ENCODE results near the gene CGA.
A peak's percentile ranks its signal among the peaks of the same experiment; 100 is the strongest.

Gene CGA

DNA sequence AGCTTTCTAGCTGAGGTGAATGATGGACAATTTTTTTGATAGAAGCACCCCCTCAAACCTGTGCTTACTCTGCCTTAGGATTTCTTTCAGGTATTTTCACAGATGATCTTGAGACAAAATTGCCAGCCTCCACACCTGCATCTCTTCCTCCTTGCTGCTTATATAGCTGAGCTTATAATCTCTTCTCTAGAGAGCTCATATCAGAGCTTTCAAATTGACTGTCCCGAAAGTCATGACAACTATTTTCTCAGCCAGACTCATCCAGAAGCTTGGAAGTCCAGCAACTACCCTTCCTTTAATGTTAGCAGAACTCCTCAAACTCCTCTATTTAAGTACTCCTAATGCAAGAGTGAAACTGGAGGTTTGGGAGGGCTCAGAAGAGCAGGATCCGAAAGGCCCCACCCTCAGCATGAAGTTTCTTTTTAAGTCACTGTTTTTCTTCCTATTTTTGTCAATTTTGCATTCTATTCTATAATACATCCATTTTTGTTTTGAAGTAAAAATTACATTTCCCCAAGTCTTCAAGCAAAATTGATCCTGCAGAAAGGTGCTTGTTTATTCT lies 12.7 kb downstream of the CGA start:
- DNase-seq, result no peak

- no peak for DNase-seq
Measured at GRCh38 chr6:87078983-87079616, 15.8 kb downstream of the CGA start.

DNA sequence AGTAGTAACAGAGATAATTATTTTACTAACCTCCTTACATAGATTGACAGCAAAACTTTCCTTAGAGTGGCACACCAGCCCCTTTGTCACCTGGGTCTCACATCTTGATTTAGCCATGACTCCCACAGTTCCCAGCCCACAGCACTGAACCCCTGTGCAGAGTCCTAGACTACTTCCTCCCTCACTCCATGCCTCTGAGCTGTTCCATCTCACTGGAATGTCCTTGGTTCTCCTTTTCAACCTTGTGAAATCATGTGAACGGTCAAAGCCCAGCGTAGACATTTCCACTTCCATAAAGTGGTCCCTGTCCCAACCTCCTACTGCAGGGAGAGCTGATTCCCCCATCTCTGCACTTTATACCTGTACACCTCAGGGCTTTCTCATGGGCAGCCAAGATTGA lies 19.7 kb downstream of the CGA start:
- no peak for DNase-seq

DNA sequence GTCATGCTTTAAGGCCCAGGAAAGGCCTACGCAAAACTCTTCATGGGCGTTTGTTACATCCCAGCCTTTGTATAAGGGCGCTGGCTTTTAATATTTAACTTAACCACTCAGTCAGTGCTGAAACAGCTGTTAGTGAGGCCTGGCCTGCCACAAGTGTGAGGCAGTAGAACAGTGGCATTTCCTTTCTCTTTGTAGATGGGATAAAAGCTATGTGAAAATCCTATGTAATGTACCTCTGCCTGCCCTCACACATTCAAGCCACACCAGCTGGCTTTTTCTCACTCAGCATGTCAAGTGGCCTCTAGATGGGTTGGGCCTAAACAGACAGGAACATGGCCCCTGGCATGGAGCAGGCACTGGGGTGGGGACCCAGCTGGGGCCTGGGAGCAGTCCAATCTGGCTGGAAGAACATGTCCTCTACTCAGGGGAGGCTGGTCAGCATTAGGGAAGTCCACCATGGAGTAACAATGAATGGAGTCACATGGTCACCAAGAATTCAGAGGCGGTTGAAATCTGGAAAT lies 20.7 kb downstream of the CGA start:
- no peak for DNase-seq

DNA sequence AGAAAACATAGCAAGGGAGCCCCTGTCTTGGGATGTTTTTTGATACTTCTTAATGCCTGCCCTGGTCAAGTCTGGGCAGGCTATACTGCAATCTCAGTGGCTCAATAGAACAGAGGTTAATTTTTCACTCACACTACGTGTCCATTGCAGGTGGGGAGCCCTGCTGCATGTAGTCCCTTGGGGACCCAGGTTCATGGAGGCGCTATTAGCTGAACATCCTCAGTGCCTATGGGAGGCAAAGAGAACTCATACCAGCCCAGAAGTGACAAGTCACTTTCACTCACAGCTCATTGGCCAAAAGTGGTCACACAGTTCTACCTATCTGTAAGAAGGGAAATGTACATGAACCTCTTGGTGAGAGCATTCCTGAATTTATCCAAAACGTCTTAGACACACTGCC lies 23.2 kb downstream of the CGA start:
- DNase-seq, result no peak

- no peak for DNase-seq
Measured at GRCh38 chr6:87070741-87071140, 24.2 kb downstream of the CGA start.

GRCh38 chr6:87068795-87069194 lies 26.1 kb downstream of the CGA start:
- DNase-seq, result no peak

DNA sequence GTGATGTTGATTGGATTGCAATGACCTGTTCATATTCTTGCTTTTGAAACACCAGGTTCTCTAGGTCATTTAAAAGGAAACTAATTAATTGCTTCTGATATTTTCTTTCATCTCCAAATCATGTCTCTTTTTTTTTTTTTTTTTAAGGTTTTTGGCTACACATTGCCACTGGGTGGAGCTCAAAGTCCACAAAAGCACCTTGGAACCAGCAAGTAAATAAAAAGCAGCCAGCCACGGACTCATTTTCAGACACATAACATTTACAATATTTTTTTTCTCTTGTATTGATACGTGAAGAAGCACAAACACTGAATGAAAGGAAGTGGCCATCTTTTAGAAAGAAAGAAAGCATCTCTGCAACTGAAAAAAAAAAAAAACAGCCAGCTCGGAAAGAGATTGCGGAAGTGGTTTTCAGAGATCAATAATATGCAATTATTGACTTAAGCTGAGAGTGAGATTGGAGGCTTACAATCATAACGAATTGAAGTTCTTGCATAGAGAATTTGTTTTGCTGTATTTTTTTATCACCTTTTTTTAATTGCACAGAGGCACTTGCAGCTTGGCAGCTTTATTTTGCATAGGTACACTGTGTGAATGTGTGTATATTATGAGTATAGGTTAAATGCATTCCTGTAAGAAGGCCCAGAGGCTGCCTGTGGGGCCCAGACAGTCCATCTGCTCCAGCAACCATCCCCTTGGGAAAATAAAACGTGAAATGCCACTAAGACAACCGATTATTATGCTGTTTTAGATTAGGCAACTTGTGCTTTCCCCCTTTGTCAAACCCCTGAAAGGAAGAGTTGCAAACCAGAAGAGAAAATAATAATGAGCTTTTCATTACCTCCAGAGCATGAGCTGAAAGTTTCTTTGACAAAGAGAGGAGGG lies 28.2 kb downstream of the CGA start:
- peak; percentile 10 for DNase-seq

- DNase-seq, result no peak
Measured at GRCh38 chr6:87065117-87065516, 29.8 kb downstream of the CGA start.

DNA sequence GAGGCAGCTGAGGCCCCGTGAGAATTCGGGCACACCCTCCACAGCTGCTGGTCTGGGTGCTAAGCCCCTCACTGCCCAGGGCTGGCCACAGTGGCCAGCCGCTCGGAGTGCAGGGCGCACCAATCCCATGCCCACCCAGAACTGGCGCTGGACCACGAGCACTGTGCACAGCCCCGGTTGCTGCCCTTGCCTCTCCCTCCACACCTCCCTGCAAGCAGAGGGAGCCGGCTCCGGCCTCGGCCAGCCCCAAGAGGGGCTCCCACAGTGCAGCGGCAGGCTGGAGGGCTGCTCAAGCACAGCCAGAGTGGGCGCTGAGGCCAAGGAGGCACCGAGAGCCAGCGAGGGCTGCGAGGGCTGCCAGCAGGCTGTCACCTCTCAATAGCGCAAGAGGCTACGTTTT lies 35.0 kb downstream of the CGA start:
- DNase-seq, result no peak

DNA sequence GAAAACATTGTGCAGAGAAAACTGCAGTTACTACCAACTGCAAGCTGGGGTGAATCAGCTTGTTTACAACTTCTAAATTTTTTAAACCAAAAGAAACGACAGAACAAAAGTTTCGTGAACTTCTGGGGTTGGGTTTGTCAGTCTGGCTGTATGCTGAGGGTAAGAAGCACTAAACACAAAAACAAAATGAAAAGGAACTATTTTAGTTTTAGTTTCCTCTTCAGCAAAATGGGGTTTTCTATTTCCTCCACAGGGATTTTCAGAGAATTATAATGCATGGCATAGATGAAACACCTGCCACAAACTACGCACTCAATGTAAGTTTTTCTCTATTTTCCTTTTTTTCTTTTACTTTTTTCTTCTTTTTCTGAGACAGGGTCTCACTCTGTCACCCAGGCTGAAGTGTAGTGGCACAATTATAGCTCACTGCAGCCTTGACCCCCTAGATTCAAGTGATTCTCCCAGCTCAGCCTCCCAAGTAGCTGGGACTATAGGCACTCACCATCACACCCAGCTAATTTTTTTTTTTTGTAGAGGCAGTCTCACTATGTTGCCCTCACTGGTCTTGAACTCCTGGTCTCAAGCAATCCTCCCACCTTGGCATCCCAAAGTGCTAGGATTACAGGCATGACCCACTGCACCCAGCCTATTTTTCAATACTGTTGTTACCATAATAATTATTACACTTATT lies 40.6 kb downstream of the CGA start:
- DNase-seq, result no peak

DNA sequence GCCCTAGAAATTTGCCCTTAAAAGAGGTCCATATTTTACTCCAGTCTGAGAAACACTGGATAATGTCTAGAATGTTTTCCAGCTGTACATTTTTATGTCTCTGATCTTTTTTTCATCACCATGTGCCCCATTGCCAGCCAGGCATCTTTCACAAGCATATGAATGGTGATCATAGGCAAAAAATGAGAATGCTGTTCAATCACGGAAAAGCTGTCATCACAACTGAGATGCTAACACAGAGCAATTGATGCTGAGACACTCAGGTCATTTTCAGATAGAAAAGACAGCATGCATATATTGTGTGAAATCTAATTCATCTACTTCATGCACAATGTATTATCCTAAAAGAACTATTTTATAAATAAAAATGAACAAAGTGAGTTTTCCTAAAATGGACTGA lies 41.6 kb downstream of the CGA start:
- DNase-seq, result no peak

- no peak for DNase-seq
Measured at GRCh38 chr6:87049779-87050178, 45.1 kb downstream of the CGA start.

DNA sequence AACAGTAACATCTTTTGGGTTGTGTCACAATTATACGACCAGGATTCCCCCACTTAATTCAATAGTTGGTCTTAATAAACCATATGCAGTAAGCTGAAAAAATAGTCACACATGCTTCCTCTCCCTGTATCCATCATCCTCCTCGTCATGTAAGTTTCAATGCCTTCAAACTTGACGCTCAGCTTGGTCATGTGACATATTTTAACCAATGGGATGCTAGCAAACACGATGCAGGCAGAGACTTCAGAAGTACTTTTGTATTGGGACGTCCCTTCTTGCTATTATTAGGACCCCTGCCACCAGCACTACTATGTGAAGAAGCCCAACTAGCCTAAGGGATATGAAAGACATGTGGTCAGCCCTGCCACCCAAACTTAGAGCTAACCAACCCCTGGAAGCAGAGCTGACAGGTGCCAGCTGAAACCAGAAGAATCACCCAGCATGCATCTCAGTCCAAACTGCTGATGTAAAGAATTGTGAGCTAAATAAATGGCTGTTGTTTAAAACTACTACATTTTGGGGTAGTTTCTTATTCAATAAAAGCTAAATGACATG lies 49.3 kb downstream of the CGA start:
- no peak for DNase-seq

DNA sequence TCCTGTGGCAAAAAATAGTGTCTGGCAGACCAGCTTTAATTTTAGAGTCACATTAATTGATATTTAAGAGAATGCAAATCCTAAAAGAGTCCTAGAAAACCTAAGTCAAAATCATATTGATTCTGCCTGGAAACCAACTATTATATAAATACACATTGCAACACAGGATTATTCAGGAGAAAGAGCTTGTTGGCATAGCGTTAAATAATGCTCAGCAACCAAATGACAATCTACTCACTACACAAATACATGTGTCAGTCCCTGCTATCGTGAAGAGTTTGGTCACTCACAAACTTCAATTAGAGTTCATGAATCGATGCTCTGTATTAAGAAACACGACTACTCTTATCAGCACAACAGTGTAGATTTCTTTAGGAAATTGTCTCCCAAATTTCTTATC lies 54.2 kb downstream of the CGA start:
- DNase-seq, result no peak
